Kidney epithelial cell (primary cell): ENCODE data around the gene EPHA8. TPM values are rescaled to one million over a fixed set of nuclear protein-coding genes. Genes with fewer than 3 reads are reported as not detected.

Experiments
- DNase-seq: peaks from one replicate; pipeline ENCODE4 v3.0.0-alpha.2; 2010; ENCODE audit warnings: low read depth
- H3K27me3 ChIP-seq: 2 replicates; pipeline ENCODE4 v1.6.0; 2011; ENCODE audit warnings: low read length; ENCODE audit not compliant: control insufficient read depth, insufficient read depth
- H3K36me3 ChIP-seq: 2 replicates; pipeline ENCODE4 v1.5.1; 2011; ENCODE audit warnings: low read length; ENCODE audit not compliant: control insufficient read depth, insufficient read depth
- H3K4me3 ChIP-seq: 2 replicates; pipeline ENCODE4 v1.5.1; 2011; ENCODE audit warnings: low read depth, mild to moderate bottlenecking, control low read depth, low read length
- total RNA-seq: library from RNA; depleted of rRNA; stranded (reverse); fragments of >200 nt; gene quantifications from 2 replicates; pipeline ENCODE4 v1.2.3, GENCODE V29; 2015
- TF ChIP-seq, protein P1 (sequence below): IDR thresholded peaks from 2 replicates; pipeline ENCODE4 v1.5.1; 2011; ENCODE audit warnings: mild to moderate bottlenecking, moderate library complexity, low read length, control low read depth, inconsistent platforms; ENCODE audit not compliant: insufficient read depth, poor library complexity, severe bottlenecking

The EPHA8 gene
- total RNA-seq, 1 donor from 2014 or later: not detected

DNA sequence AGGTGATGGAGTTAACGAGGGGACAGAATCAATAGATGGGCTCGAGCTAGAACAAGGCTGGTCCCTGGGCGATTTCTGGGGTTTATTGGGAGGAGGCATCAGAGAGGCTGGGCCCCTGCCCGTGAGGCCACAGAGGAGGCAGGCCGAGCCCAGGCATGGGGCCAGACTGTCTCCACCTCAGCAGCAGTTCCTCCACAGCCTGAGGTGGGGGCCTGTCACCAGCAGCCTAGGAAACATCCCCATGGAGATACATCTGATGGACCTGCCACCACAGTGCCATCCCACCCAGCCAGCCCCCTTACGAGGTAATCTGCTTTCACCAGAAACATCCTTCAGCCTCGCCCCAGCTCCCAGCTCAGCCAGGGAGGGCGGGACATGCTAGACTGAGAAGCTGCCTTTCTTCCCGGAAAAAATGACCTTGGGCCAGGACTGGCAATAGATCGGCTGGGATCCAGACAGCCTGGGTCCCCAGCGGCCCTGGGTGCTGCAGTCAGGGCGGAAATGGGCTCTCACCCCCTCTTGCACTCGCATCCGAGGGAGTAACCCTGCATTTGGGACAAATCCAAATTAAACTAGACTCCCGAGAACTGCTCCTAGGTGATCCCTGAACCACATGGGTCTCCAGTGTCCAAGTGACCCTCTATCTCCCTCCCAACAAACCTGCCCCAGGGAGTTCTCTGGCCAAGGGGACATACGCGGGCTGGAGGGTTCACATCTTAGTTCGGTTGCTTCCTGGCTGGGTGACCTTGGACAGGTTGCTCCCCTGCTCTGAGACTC is 10.0 kb upstream of the EPHA8 start:
- H3K27me3 ChIP-seq: peaks cover 62% of the 10 kb centered on the region
- H3K4me3 ChIP-seq: no peak overlapping the region

GRCh38 chr1:22553991-22554522 is 9.2 kb upstream of the EPHA8 start:
- Histone ChIP-seq H3K4me3 (no peak overlapping the region), H3K36me3 (no peaks in the 10 kb centered on the region), H3K27me3 (peaks cover 57% of the 10 kb centered on the region)
- no peak for DNase-seq
- TF ChIP-seq, protein P1, sequence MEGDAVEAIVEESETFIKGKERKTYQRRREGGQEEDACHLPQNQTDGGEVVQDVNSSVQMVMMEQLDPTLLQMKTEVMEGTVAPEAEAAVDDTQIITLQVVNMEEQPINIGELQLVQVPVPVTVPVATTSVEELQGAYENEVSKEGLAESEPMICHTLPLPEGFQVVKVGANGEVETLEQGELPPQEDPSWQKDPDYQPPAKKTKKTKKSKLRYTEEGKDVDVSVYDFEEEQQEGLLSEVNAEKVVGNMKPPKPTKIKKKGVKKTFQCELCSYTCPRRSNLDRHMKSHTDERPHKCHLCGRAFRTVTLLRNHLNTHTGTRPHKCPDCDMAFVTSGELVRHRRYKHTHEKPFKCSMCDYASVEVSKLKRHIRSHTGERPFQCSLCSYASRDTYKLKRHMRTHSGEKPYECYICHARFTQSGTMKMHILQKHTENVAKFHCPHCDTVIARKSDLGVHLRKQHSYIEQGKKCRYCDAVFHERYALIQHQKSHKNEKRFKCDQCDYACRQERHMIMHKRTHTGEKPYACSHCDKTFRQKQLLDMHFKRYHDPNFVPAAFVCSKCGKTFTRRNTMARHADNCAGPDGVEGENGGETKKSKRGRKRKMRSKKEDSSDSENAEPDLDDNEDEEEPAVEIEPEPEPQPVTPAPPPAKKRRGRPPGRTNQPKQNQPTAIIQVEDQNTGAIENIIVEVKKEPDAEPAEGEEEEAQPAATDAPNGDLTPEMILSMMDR: no peak

More for the DNA sequence above, 10.0 kb upstream of the EPHA8 start:
- TF ChIP-seq, protein P1: no peak
- H3K36me3 ChIP-seq: no peaks in the 10 kb centered on the region
- no peak for DNase-seq

GRCh38 chr1:22555371-22555656 is 8.0 kb upstream of the EPHA8 start:
- no peaks in the 10 kb centered on the region for H3K36me3 ChIP-seq
- TF ChIP-seq, protein P1: no peak
- H3K27me3 ChIP-seq: peaks cover 64% of the 10 kb centered on the region
- no peak overlapping the region for H3K4me3 ChIP-seq
- DNase-seq: no peak

DNA sequence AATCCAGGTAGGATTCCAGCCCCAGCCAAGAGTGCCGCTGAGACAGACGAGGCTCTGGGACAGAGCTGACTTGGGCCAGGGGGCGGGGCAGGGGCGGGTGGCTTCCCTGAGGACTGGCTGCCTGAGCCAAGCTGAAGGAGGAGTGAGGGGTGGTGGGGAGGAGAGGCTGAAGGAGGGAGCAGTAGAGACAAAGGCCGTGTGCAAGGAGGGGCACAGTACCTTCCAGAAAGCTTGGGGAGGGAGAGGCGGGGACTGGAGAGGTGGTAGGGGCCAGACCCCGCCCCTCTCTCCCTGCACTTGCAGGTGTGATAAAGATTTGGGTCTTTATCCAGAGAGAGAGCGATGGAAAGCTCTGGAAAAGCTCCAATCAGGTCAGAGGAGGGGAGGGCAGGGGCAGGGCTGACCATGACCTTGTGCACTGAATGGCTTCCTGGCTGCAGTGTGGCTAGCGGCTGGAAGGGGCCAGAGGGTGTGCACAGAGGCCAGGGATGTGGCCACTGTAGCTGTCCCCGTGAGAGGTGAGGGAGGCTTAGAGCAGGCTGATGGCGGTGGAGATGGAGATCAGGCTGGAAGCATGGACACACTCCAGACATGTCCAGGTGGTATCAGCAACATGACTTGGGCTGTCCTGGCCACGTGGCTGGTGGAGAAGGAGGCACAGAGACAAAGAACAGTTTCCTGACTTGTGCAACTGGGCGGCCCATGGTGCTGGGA is 6.7 kb upstream of the EPHA8 start:
- H3K4me3 ChIP-seq: no peak overlapping the region

GRCh38 chr1:22557341-22557950 is 5.8 kb upstream of the EPHA8 start:
- H3K36me3 ChIP-seq: no peaks in the 10 kb centered on the region
- H3K27me3 ChIP-seq: peaks cover 76% of the 10 kb centered on the region
- TF ChIP-seq, protein P1: no peak
- H3K4me3 ChIP-seq: no peak overlapping the region
- no peak for DNase-seq

More for the DNA sequence above, 6.7 kb upstream of the EPHA8 start:
- DNase-seq: no peak
- Histone ChIP-seq H3K27me3 (peaks cover 71% of the 10 kb centered on the region), H3K36me3 (no peaks in the 10 kb centered on the region)
- TF ChIP-seq, protein P1: no peak
